HepG2 (cell line): ENCODE results near the gene ZFP36.
A peak's percentile ranks its signal among the peaks of the same experiment; 100 is the strongest.

Source experiments
- ATRX ChIP-seq: sonication (generic); formaldehyde crosslinking; IDR thresholded peaks from 2 replicates; pipeline ENCODE4 v1.4.0; 2020; ENCODE audit warnings: missing genetic modification reagents, borderline replicate concordance
- FOXA3 ChIP-seq: IDR thresholded peaks from 2 replicates; pipeline ENCODE4 v1.6.1; 2016; ENCODE audit warnings: missing genetic modification reagents, missing compliant biosample characterization
- MAX ChIP-seq: IDR thresholded peaks from 2 replicates; pipeline ENCODE4 v1.6.1; 2012; ENCODE audit warnings: inconsistent platforms
- POLR2AphosphoS2 ChIP-seq: IDR thresholded peaks from 2 replicates; pipeline ENCODE4 v1.6.1; 2011; ENCODE audit warnings: low read depth, low read length, improper control_type of control experiment
- RBM22 ChIP-seq: fragments of 200-400 bp; formaldehyde crosslinking; optimal IDR thresholded peaks from 2 replicates; pipeline ENCODE3; 2017; ENCODE audit warnings: mild to moderate bottlenecking, low read length, moderate library complexity
- TAF1 ChIP-seq: sonication (generic); formaldehyde crosslinking; IDR thresholded peaks from 2 replicates; pipeline ENCODE4 v1.4.0; 2020; ENCODE audit warnings: missing genetic modification reagents
- TBP ChIP-seq: sonication (generic); formaldehyde crosslinking; IDR thresholded peaks from 2 replicates; pipeline ENCODE4 v1.5.0; 2020; ENCODE audit warnings: missing genetic modification reagents
- ZNF274 ChIP-seq: sonication (generic); formaldehyde crosslinking; IDR thresholded peaks from 2 replicates; pipeline ENCODE4 v1.5.1; 2020; ENCODE audit warnings: mild to moderate bottlenecking, missing genetic modification reagents
- ZNF512B ChIP-seq: sonication (generic); formaldehyde crosslinking; IDR thresholded peaks from 2 replicates; pipeline ENCODE4 v1.5.1; 2020; ENCODE audit warnings: missing genetic modification reagents, mild to moderate bottlenecking, borderline replicate concordance
- TF ChIP-seq, protein P1 (sequence below): sonication (generic); formaldehyde crosslinking; IDR thresholded peaks from 2 replicates; pipeline ENCODE4 v1.5.0; 2020; ENCODE audit warnings: mild to moderate bottlenecking, missing genetic modification reagents, moderate library complexity

DNA sequence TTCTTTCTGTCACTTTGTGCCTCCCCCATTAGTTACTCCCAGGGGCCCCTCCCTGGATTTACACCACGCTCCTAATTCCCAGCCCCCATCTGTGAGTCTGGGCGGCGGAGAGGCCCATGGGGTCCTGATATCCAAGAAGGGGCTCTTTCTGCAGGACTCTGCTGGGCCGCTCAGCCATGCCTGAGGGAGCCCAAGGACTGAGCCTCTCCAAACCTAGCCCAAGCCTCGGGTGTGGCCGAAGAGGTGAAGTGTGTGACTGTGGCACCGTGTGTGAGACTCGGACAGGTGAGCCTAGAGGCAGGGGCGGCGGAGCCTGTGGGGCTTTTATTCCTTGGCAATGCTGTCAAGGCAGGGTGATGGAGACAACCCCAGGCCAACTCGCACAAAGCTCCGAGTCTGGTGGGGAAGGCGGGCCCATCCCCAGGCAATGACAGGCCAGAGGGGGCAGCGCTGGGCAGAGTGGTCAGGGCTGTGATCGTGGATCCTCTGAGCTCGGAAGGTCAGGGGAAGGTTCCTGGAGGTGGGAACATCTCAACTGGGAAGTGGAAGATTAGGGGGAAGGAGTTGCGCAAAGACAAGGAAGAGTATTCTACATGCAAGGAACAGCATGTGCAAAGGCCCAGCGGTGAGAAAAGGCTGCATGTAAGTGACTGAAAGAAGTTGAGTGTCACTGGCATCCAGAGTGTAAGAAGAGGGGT, 7.4 kb downstream of the ZFP36 start:
- TF ChIP-seq TBP (CRISPR knock-in tag): no peak
- no peak for TF ChIP-seq MAX
- no peak for TF ChIP-seq ATRX
- TF ChIP-seq ZNF512B (CRISPR knock-in tag): no peak
- no peak for TF ChIP-seq RBM22
- TF ChIP-seq FOXA3: no peak
- TF ChIP-seq ZNF274 (CRISPR knock-in tag): peak; percentile 47; the same call in 1 of the 2 replicates
- TF ChIP-seq, protein P1, sequence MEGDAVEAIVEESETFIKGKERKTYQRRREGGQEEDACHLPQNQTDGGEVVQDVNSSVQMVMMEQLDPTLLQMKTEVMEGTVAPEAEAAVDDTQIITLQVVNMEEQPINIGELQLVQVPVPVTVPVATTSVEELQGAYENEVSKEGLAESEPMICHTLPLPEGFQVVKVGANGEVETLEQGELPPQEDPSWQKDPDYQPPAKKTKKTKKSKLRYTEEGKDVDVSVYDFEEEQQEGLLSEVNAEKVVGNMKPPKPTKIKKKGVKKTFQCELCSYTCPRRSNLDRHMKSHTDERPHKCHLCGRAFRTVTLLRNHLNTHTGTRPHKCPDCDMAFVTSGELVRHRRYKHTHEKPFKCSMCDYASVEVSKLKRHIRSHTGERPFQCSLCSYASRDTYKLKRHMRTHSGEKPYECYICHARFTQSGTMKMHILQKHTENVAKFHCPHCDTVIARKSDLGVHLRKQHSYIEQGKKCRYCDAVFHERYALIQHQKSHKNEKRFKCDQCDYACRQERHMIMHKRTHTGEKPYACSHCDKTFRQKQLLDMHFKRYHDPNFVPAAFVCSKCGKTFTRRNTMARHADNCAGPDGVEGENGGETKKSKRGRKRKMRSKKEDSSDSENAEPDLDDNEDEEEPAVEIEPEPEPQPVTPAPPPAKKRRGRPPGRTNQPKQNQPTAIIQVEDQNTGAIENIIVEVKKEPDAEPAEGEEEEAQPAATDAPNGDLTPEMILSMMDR (CRISPR knock-in tag): peak; percentile 77
- TF ChIP-seq TAF1 (CRISPR knock-in tag): no peak
- no peak for TF ChIP-seq POLR2AphosphoS2
